Thyroid gland (tissue), 4 donors: Measurements from ENCODE around the gene KAT7. TPM values are rescaled to one million over a fixed set of nuclear protein-coding genes. Genes with fewer than 3 reads are reported as not detected.

Experiments
- DNase-seq, 2 donors: peaks; one replicate each; pipeline ENCODE4 v3.0.0-alpha.2; 2019
- H3K27ac ChIP-seq, 3 donors: fragments of 200-600 bp; sonication (generic); 1 replicate in 2 of 3; 2 replicates in 1 of 3; pipeline ENCODE4 v1.5.1; 2016 to 2019; ENCODE audit warnings: mild to moderate bottlenecking in 1 of 3, moderate library complexity in 1 of 3
- H3K27me3 ChIP-seq: fragments of 200-600 bp; sonication (generic); one replicate; pipeline ENCODE4 v1.5.1; 2019
- H3K36me3 ChIP-seq, 2 donors: fragments of 200-600 bp; sonication (generic); one replicate each; pipeline ENCODE4 v1.5.1; 2016 to 2019
- H3K4me1 ChIP-seq, 2 donors: fragments of 200-600 bp; sonication (generic); one replicate each; pipeline ENCODE4 v1.5.1; 2017 to 2019
- H3K4me3 ChIP-seq, 3 donors: fragments of 200-600 bp; sonication (generic); replicated peaks in 1 of 3; 1 replicate in 2 of 3; 2 replicates in 1 of 3; pipeline ENCODE4 v1.5.1; 2016; ENCODE audit warnings: mild to moderate bottlenecking in 1 of 3
- H3K9me3 ChIP-seq: fragments of 200-600 bp; sonication (generic); one replicate; pipeline ENCODE4 v1.5.1; 2017
- POLR2A ChIP-seq, 2 donors: fragments of 450-650 bp; IDR thresholded peaks; one replicate each; pipeline ENCODE4 v1.6.1; 2017; ENCODE audit warnings: antibody characterized with exemption in 2 of 2, mild to moderate bottlenecking in 2 of 2, moderate library complexity in 1 of 2
- WGBS, 2 donors: methylation state at CpG; one replicate each; pipeline ENCODE4 v1.1.5; 2017; 5-methylcytosine and 5-hydroxymethylcytosine counted together
- intact Hi-C: fragments of 100-400 bp; cut with DNase I; formaldehyde crosslinking; loops from one replicate; pipeline ENCODE4 v1.15.1; 2023
- total RNA-seq, 4 donors: library from RNA; depleted of rRNA; stranded (reverse); fragments of >200 nt; gene quantifications; one replicate each; pipeline ENCODE4 v1.2.3, GENCODE V29; 2016
- TF ChIP-seq, protein P1 (sequence below), 6 experiments: fragments of 200-600 bp in 3 of 6; fragments of 450-650 bp in 3 of 6; sonication (generic) in 3 of 6; IDR thresholded peaks; one replicate each; pipeline ENCODE4 v1.5.1; 2016 to 2019; ENCODE audit warnings: antibody characterized with exemption in 6 of 6, mild to moderate bottlenecking in 2 of 6, inconsistent platforms in 1 of 6, moderate library complexity in 1 of 6

KAT7 gene
- total RNA-seq, 4 donors from 2014 or later = 57.5 to 127 (median 76.1) TPM

DNA sequence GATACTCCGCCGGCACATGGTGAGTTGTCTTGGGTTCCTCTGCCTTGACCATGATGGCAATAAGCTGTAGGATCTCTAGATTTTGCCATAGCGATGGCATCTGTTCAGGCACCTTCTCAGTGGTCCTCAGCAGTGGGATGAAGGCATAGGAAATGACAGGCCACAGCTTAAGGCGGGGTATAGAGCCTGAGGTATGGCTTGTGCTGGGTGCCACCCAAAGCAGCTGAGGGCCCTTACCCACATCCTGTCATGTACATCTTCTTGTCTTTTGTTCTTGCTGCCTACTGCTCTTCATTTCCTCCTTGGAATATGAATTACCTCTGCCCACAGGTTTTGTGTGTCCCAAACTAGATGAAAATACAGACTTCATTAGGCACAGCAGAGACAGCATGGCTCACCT lies 29.5 kb downstream of the KAT7 start:
- Histone ChIP-seq H3K27me3 (no peaks in the 10 kb centered on the region), H3K4me3 (no peak overlapping the region), H3K27ac (peak overlapping the region in 2 of 3 donors; percentile 29 to 86), H3K36me3 (peaks cover 19 to 32% of the 10 kb centered on the region in 2 donors), H3K4me1 (peaks cover 56 to 58% of the 10 kb centered on the region in 2 donors), H3K9me3 (no peaks in the 10 kb centered on the region)
- no peak for DNase-seq
- intact Hi-C loops = no loop called here
- TF ChIP-seq, protein P1, sequence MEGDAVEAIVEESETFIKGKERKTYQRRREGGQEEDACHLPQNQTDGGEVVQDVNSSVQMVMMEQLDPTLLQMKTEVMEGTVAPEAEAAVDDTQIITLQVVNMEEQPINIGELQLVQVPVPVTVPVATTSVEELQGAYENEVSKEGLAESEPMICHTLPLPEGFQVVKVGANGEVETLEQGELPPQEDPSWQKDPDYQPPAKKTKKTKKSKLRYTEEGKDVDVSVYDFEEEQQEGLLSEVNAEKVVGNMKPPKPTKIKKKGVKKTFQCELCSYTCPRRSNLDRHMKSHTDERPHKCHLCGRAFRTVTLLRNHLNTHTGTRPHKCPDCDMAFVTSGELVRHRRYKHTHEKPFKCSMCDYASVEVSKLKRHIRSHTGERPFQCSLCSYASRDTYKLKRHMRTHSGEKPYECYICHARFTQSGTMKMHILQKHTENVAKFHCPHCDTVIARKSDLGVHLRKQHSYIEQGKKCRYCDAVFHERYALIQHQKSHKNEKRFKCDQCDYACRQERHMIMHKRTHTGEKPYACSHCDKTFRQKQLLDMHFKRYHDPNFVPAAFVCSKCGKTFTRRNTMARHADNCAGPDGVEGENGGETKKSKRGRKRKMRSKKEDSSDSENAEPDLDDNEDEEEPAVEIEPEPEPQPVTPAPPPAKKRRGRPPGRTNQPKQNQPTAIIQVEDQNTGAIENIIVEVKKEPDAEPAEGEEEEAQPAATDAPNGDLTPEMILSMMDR (IDR thresholded peaks at IDR 0.05) = no peak
- no peak for TF ChIP-seq POLR2A (IDR thresholded peaks at IDR 0.05)
- 91 to 98% methylated on average over 4 of the region's 4 CpGs for WGBS, 2 donors

DNA sequence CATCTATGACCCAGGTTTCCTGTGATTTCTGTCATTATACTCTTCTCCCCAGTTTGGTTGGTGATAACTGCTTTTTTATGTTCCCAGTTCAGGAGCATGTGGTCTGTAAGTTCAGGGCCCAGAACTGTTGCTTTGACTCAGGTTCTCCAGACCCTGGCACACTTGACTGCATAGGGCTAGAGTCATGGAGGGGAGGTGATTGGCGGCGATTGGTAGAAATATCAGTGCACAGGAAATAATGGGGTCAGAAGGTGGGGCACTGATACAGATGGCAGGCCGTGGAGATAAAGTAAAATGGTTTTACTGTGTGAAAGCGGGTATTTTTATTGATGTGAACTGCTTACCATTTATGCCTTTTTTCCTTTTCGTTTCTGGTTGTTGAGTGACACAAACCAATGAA lies 30.7 kb downstream of the KAT7 start:
- Histone ChIP-seq H3K4me1 (peaks cover 52 to 54% of the 10 kb centered on the region in 2 donors), H3K27ac (peak overlapping the region in 2 of 3 donors; percentile 29 to 86)
- 94 to 95% methylated on average over 5 of the region's 5 CpGs for WGBS, 2 donors

DNA sequence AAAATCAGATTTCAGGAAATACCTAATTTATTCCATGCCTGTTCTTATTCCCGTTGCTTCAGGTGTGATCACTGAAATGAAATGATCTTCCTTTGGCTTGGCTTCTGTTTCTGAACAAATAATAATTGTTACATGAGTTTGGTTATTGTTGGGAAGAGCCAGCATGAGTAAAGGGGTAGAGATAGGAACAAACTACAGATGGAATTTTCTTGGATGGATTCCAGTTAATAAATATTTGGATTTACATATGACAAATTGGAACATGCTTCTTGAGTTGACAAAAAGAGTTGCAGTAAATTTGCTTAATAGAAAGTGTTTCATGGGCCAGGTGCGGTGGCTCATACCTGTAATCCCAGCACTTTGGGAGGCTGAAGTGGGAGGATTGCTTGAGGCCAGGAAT lies 31.2 kb downstream of the KAT7 start:
- H3K36me3 ChIP-seq = peaks cover 32 to 46% of the 10 kb centered on the region in 2 donors
- intact Hi-C loops = no loop called here
- H3K9me3 ChIP-seq = no peaks in the 10 kb centered on the region
- no peak for DNase-seq
- H3K27ac ChIP-seq = no peak overlapping the region
- WGBS, 2 donors = 96% methylated on average over 2 of the region's 2 CpGs
- H3K4me3 ChIP-seq = no peak overlapping the region
- peaks cover 47 to 53% of the 10 kb centered on the region in 2 donors for H3K4me1 ChIP-seq
- TF ChIP-seq POLR2A (IDR thresholded peaks at IDR 0.05) = no peak
- TF ChIP-seq, protein P1 (IDR thresholded peaks at IDR 0.05) = no peak
- H3K27me3 ChIP-seq = no peaks in the 10 kb centered on the region

More for the DNA sequence above, 30.7 kb downstream of the KAT7 start:
- intact Hi-C loops = no loop called here
- no peak for DNase-seq
- H3K27me3 ChIP-seq = no peaks in the 10 kb centered on the region
- peaks cover 31 to 41% of the 10 kb centered on the region in 2 donors for H3K36me3 ChIP-seq
- TF ChIP-seq, protein P1 (IDR thresholded peaks at IDR 0.05) = no peak
- no peak for TF ChIP-seq POLR2A (IDR thresholded peaks at IDR 0.05)
- no peak overlapping the region for H3K4me3 ChIP-seq
- no peaks in the 10 kb centered on the region for H3K9me3 ChIP-seq

DNA sequence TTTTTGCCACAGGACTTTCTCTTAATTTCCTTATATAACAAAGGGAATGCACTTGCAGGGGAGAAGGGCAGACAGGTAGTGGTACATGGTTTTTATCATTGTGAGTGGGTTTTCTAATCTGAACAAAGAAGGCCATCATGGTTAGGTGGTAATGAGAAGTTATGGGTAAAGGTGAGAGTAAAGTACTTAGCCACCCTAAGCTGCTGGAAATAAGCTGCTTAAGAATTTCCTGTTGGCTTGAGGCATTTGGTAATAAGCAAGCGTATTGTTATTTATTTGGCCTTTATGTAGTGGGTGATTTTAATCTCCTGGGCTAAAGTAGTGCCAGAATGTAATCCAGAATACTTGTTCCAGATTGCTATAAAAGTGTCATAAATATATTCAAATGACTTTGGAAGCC lies 32.3 kb downstream of the KAT7 start:
- no peak for DNase-seq
- intact Hi-C loops = no loop called here
- H3K27ac ChIP-seq = peak overlapping the region in 1 of 3 donors; percentile 9
- no peak overlapping the region for H3K4me3 ChIP-seq
- peaks cover 33 to 56% of the 10 kb centered on the region in 2 donors for H3K36me3 ChIP-seq
- H3K9me3 ChIP-seq = no peaks in the 10 kb centered on the region
- H3K27me3 ChIP-seq = no peaks in the 10 kb centered on the region
- TF ChIP-seq POLR2A (IDR thresholded peaks at IDR 0.05) = no peak
- TF ChIP-seq, protein P1 (IDR thresholded peaks at IDR 0.05) = no peak
- peaks cover 36 to 44% of the 10 kb centered on the region in 2 donors for H3K4me1 ChIP-seq
- 79% methylated on average over 1 of the region's 1 CpG for WGBS, 2 donors

DNA sequence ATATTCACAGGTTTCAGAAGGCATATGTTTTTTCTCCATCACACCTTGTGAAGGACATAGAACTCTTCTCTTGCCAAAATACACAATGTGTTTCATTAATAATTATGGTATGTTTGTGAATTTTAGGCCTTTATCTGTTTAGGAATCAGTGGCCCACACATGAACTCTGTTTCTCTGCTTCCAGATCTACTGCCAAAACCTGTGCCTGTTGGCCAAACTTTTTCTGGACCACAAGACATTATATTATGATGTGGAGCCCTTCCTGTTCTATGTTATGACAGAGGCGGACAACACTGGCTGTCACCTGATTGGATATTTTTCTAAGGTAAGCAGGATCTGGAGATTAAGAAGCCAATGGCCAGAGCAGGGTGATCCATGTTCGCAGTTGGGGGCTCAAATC lies 33.0 kb downstream of the KAT7 start:
- peak overlapping the region in 1 of 3 donors; percentile 9 for H3K27ac ChIP-seq
- WGBS, 2 donors = 90 to 93% methylated on average over 2 of the region's 2 CpGs
- H3K4me3 ChIP-seq = no peak overlapping the region
- no peaks in the 10 kb centered on the region for H3K9me3 ChIP-seq
- TF ChIP-seq, protein P1 (IDR thresholded peaks at IDR 0.05) = no peak
- TF ChIP-seq POLR2A (IDR thresholded peaks at IDR 0.05) = no peak
- H3K4me1 ChIP-seq = peaks cover 29 to 37% of the 10 kb centered on the region in 2 donors
- no peaks in the 10 kb centered on the region for H3K27me3 ChIP-seq
- intact Hi-C loops = no loop called here
- no peak for DNase-seq
- peaks cover 40 to 63% of the 10 kb centered on the region in 2 donors for H3K36me3 ChIP-seq
